ENCODE measurements around the gene TCP1.
A peak's percentile ranks its signal among the peaks of the same experiment; 100 is the strongest.
"Not testable (repeated sequence)": the region's sequence is repeated elsewhere in the genome, so short reads cannot be mapped to it uniquely, and the experiment has no call there.

TCP1 gene

GRCh38 chr6:159739341-159739740 is 50.1 kb downstream of the TCP1 start:
- DNase-seq (ENCODE audit: low read depth), result no peak

- DNase-seq (ENCODE audit: low read depth), result no peak
Measured at GRCh38 chr6:159736908-159737307, 52.5 kb downstream of the TCP1 start.

- DNase-seq (ENCODE audit: low read depth), result not testable (repeated sequence)
Measured at GRCh38 chr6:159733395-159733794, 56.0 kb downstream of the TCP1 start.

GRCh38 chr6:159732550-159732949 is 56.9 kb downstream of the TCP1 start:
- DNase-seq (ENCODE audit: low read depth), result not testable (repeated sequence)

- no peak for DNase-seq (ENCODE audit: low read depth)
Measured at GRCh38 chr6:159730332-159730676, 59.1 kb downstream of the TCP1 start.

- peak; percentile 29 for DNase-seq (ENCODE audit: low read depth)
Measured at GRCh38 chr6:159729598-159730331, 59.6 kb downstream of the TCP1 start.

GRCh38 chr6:159728531-159728964 is 60.9 kb downstream of the TCP1 start:
- no peak for DNase-seq (ENCODE audit: low read depth)

All from EH (cell line).